Epithelial cell of esophagus (primary cell): Measurements from ENCODE around the gene CLASP2.

Experiments
- DNase-seq: peaks from one replicate; pipeline ENCODE4 v3.0.0; 2010; ENCODE audit warnings: low read depth
- H3K4me3 ChIP-seq: 2 replicates; pipeline ENCODE4 v1.5.1; 2011; ENCODE audit warnings: mild to moderate bottlenecking, low read length, control low read depth
- TF ChIP-seq, protein P1 (sequence below): IDR thresholded peaks from 2 replicates; pipeline ENCODE4 v1.5.1; 2011; ENCODE audit warnings: low read depth, mild to moderate bottlenecking, low read length, control low read depth, inconsistent platforms; ENCODE audit not compliant: insufficient read depth; ENCODE audit errors: missing control alignments

CLASP2 gene

DNA sequence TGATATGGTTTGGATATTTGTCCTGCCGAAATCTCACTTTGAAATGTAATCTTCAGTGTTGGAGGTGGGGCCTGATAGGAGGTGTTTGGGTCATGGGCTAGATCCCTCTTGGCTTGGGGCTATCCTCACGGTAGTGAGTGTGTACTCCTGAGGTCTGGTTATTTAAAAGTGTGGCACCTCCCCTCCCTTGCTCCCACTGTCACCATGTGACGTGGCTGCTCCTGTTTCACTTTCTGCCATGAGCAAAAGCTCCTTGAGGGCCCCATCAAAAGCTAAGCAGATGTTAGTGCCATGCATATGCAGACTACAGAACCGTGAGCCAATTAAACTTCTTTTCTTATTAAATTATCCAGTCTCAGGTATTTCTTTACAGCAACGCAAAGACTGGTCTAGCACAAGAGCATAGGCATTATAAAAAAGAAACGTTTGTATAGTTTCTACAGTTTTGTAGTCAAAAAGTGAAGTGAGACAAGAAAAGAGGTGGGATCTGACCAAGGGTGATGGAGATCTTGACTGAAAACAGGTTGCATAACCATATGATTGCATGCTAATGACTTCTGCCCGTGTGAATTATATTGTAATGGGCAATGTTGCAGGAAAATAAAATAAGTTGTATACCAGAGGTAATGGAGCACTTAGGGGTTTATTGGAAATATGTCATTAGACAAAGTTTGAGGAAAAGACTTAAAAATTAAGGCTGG is 28.5 kb upstream of the CLASP2 start:
- H3K4me3 ChIP-seq = no peak overlapping the region
- TF ChIP-seq, protein P1, sequence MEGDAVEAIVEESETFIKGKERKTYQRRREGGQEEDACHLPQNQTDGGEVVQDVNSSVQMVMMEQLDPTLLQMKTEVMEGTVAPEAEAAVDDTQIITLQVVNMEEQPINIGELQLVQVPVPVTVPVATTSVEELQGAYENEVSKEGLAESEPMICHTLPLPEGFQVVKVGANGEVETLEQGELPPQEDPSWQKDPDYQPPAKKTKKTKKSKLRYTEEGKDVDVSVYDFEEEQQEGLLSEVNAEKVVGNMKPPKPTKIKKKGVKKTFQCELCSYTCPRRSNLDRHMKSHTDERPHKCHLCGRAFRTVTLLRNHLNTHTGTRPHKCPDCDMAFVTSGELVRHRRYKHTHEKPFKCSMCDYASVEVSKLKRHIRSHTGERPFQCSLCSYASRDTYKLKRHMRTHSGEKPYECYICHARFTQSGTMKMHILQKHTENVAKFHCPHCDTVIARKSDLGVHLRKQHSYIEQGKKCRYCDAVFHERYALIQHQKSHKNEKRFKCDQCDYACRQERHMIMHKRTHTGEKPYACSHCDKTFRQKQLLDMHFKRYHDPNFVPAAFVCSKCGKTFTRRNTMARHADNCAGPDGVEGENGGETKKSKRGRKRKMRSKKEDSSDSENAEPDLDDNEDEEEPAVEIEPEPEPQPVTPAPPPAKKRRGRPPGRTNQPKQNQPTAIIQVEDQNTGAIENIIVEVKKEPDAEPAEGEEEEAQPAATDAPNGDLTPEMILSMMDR = no peak
- DNase-seq = no peak

GRCh38 chr3:33737146-33737545 is 19.1 kb upstream of the CLASP2 start:
- H3K4me3 ChIP-seq = no peak overlapping the region
- TF ChIP-seq, protein P1 = no peak
- no peak for DNase-seq

DNA sequence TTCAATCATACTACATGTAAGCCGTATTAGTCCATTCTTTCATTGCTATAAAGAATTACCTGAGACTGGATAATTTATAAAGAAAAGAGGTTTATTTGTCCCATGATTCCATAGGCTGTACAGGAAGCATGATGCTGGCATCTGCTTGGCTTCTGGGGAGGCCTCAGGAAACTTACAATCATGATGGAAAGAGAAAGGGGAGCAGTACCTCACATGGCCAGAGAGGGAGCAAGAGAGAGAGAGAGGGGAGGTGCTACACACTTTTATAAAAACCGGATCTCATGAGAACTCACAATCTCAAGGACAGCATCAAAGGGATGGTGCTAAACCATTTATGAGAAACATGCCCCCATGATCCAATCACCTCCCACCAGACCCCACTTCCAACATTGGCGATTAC is 14.3 kb upstream of the CLASP2 start:
- no peak overlapping the region for H3K4me3 ChIP-seq
- DNase-seq = no peak
- TF ChIP-seq, protein P1 = peak; percentile 34

- TF ChIP-seq, protein P1 = no peak
These were observed 11.9 kb upstream of the CLASP2 start for GRCh38 chr3:33729993-33730392.

DNA sequence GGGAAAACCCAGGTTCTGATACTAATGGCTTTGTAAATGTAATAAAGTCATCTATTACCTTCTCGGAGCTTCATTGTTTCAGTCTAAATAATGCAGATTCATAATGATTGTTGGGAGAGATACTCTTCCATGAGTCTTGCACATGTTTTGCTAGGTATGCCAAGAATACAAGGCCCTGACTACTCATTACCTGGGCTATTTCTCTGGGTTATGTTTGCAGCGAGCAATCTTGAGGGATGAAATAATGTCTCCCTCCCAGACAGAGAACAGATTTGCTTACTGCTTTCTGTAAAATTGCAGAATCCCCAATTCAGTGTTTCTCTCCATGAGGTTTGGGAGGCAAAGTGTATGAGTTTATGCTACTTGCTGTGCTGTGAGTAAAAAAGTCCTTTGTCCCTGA is 6.2 kb upstream of the CLASP2 start:
- TF ChIP-seq, protein P1 = no peak
- no peak for DNase-seq
- no peak overlapping the region for H3K4me3 ChIP-seq

More at GRCh38 chr3:33729993-33730392, 11.9 kb upstream of the CLASP2 start:
- no peak for DNase-seq
- H3K4me3 ChIP-seq = no peak overlapping the region

DNA sequence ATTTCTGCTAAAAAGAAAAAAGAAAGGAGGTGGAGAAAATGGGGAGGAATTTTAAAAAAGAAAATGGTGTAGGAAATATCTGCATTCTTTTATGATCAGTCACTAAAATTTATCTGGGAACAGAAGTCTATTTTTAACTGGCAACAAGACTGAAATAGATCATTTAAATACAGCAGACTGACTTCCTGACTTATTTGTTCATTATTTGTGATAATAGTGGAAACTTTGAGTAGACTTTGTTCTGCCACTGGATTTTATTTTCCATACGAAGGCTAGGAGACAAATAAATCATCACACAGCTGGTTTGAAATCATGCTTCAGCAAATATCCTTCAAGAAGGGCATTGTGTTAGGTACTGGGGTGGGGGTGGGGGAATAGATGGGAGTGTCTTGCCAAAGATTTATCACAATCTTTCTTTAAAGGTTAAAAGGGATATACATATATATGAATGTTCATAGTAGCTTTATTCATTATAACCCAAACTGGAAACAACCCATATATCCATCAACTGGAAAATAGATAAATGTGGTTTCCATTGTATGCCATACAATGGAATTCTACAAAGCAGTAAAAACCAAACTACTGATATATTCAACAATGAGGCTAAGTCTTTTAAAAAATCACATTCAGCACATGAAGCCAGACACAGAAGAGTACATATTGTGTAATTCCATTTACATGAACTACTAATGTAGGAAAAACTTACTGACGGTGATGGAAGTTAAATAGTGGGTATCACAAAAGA is 4.7 kb upstream of the CLASP2 start:
- no peak overlapping the region for H3K4me3 ChIP-seq
- TF ChIP-seq, protein P1 = no peak
- DNase-seq = no peak

GRCh38 chr3:33722191-33722590 is 4.1 kb upstream of the CLASP2 start:
- TF ChIP-seq, protein P1 = no peak
- no peak for DNase-seq
- H3K4me3 ChIP-seq = no peak overlapping the region
